M059J (cell line): Measurements from ENCODE around the gene AMIGO2. TPM values are rescaled to one million over a fixed set of nuclear protein-coding genes. Genes with fewer than 3 reads are reported as not detected.
"Not testable (repeated sequence)": the region's sequence is repeated elsewhere in the genome, so short reads cannot be mapped to it uniquely, and the experiment has no call there.

Experiments
- DNase-seq: peaks from one replicate; pipeline ENCODE4 v3.0.0-alpha.2; 2012; ENCODE audit warnings: low read depth
- total RNA-seq: library from RNA; depleted of rRNA; stranded (reverse); fragments of >200 nt; shearing (Covaris generic); gene quantifications from 2 replicates; pipeline ENCODE4 v1.2.3, GENCODE V29; 2014

AMIGO2 gene
- total RNA-seq, 1 experiment from 2014 or later: 37.5 TPM

DNA sequence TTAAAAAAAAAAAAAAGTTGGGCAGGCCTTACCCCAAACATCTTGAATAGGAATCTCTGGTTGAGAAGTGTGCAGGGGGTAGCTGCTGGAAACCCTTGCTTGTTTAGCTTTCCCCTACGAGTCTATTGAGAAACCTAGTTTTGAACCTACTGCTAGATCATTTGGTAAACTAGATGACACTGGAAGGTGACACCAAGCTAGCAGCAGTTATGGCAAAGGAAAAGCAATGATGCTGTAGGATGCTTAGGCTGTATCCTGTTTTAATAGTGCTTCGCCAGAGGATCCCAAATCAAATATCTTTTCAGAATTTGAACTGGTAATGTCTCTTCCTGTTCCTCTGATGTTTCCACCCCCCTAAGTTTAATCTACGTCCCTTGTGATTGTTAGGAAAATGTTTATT lies 5.8 kb downstream of the AMIGO2 start:
- DNase-seq: no peak

GRCh38 chr12:47071241-47071852 lies 8.4 kb downstream of the AMIGO2 start:
- peak; percentile 45 for DNase-seq

DNA sequence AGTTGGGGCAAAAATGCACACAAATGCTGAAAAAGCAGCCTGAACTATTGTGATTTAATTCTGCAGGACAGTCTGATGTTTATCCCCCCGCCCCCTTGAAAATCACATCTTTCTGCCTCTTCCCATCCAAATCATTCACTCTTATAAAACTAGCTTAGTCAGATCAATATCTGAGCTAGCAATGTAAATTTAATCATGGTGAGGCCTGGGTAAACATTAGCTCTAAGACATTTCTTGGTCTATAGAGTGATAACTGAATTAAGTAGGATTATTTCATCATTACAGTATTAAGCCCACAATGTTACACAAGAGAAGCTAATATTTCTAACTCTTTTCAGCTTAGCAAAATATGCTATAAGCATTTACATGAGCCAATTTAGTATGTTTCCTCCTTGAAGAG lies 9.4 kb downstream of the AMIGO2 start:
- no peak for DNase-seq

DNA sequence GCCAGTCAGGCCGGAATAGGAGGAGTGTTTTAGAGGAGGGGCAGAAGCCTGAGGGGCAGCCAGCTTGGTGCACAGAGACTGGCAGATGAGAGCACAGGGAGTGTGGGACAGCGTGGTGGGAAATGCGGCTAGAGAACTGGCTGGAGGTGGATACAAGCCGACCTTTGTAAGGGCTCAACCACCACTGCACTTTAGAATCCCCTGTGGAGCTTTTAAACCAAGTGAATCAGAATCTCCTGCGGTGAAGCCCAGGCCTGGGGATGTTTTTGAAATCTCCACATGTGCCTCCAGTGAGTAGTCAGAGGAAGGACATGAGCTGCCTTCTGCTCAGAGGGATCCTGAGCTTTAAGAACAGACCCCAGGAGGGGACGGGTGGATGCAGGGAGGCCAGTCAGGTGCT lies 11.2 kb downstream of the AMIGO2 start:
- DNase-seq: no peak

- no peak for DNase-seq
Observed at GRCh38 chr12:47067771-47068431, 11.9 kb downstream of the AMIGO2 start.

DNA sequence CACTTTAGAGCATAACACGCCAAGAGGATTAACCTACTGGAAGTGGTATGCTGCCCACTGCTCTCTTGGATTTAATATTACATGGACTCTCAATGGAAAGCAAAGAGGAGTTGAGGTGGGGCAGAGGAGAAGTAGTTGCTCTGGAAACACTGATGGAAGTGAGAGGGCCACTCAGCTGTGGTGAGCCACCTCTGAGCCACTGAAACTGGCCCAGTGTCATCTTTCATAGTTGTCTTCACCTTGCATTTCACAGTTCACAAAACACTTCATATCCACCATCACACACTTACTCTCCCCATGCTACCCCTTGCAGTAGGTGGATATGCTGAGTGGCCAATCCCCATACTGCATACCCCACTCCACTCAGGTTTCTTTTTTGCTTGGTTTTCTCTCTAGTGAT lies 12.6 kb downstream of the AMIGO2 start:
- DNase-seq: no peak

DNA sequence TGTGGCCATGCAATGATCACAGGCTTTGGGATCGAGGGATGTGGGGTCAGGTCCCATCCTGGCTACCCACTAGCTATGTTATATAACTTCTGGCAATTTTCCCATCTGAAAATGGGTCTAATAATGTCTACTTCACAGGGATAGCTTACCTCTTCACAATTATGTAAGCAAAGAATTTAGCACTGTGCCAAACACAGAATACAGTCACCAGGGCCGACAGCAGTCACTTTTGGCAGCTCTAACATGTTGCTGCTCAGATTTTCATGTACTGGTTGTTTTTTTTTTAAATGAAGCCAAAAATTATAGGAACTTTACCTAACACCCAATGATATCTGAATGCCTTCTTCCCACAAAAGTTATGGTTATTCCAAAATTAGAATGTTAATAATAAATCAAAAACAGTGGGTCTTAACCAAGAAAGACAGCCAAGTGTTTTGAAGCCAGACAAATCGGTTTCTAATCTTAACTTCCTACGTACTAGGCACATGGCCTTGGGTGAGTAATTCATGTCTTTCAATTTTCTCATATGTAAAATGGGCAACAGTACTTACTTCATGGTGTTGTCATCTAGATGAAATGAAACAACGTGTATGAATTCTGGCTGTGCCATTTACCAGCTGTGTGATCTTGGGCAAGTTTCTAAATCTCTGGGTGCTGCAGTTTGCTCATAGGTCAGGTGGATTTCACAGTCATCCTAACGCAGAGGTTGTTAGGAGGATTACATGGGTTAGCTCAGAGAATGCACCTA lies 13.3 kb downstream of the AMIGO2 start:
- DNase-seq: no peak

DNA sequence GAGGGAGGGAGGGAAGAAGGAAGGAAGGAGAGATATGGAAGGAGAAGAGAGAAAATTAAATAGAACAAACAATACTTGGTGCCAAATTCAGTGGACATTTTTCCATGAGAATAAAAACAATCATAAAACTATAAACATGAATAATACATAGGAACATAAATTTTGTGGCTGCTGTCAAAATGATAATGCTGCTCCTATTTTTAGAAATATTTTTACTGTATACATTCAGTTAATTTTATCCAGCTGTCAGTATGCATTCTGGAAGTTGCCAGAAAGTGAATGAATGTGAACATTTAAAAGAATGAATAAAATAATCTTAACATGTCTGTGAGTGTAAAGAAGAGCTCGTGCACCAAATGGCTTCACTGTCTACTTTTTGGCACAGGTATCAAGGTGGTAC lies 14.2 kb downstream of the AMIGO2 start:
- DNase-seq: no peak

DNA sequence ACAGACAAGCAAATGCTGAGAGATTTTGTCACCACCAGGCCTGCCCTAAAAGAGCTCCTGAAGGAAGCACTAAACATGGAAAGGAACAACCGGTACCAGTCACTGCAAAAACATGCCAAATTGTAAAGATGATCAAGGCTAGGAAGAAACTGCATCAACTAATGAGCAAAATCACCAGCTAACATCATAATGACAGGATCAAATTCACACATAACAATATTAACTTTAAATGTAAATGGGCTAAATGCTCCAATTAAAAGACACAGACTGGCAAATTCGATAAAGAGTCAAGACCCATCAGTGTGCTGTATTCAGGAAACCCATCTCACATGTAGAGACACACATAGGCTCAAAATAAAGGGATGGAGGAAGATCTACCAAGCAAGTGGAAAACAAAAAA lies 21.1 kb downstream of the AMIGO2 start:
- not testable (repeated sequence) for DNase-seq

DNA sequence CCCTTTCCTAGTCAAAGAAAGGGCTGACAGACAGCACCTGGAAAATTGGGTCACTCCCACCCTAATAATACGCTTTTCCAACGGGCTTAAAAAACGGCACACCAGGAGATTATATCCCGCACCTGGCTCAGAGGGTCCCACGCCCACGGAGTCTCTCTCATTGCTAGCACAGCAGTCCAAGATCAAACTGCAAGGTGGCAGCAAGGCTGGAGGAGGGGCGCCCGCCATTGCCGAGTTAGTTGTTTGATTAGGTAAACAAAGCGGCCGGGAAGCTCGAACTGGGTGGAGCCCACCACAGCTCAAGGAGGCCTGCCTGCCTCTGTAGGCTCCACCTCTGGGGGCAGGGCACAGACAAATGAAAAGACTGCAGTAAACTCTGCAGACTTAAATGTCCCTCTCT lies 22.8 kb downstream of the AMIGO2 start:
- not testable (repeated sequence) for DNase-seq

GRCh38 chr12:47055856-47056255 lies 23.9 kb downstream of the AMIGO2 start:
- not testable (repeated sequence) for DNase-seq

GRCh38 chr12:47054659-47055058 lies 25.1 kb downstream of the AMIGO2 start:
- no peak for DNase-seq

DNA sequence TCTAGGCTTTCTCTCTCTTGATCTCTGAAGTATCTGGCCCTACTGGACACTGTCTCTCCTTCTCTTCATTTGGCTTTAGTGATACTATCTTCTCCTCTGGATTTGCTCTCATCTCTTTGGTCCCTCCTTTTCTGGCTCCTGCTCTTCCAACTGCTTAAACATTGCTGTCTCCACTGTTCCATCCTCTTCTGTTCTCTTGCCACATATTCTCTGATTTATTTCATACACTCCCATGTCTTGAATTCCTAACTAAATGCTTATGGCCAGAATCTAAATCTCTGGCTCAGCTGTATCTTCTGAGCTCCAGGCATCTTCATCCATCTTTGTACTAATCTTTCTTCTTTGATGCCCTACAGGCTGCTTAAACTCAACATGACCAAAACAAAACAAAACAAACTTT lies 25.8 kb downstream of the AMIGO2 start:
- no peak for DNase-seq

DNA sequence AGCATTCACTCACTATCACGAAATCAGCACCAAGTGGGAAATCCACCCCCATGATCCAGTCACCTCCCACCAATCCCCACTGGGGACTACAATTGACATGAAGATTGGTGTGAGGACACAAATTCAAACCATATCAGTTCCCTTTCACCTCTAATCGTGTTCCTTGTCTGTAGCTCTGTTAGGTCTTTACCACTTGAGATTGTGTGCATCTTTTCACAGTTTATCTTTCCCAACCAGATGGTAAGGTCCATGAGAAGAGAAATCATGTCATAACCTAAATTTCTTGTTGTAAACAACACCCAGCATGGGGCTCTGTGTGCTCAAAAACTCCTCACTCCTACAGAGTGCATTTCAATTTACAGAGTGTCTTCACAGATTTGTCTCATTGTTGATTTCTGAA lies 27.5 kb downstream of the AMIGO2 start:
- no peak for DNase-seq

- not testable (repeated sequence) for DNase-seq
Observed at GRCh38 chr12:47051291-47051690, 28.5 kb downstream of the AMIGO2 start.

GRCh38 chr12:47048541-47048940 lies 31.2 kb downstream of the AMIGO2 start:
- no peak for DNase-seq

- no peak for DNase-seq
Observed at GRCh38 chr12:47041327-47041726, 38.4 kb downstream of the AMIGO2 start.

- no peak for DNase-seq
Observed at GRCh38 chr12:47039756-47040155, 40.0 kb downstream of the AMIGO2 start.

DNA sequence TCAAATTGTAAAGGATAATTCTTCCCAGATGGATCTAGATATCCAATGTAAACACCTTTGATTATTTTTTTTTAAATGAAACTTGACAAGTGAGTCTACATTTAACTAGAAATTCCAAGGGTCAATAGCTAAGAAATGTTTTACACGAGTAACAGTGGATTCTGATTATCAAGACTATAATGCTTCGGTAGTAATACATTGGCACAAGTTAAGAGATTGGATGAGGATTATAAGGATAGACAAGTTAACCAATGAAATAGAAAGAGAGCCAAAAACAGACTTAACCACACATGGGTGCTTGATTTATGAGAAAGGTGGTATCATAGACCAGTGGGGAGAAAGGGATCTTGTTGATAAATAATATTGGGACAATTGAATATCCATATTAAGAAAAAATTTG lies 40.7 kb downstream of the AMIGO2 start:
- no peak for DNase-seq

DNA sequence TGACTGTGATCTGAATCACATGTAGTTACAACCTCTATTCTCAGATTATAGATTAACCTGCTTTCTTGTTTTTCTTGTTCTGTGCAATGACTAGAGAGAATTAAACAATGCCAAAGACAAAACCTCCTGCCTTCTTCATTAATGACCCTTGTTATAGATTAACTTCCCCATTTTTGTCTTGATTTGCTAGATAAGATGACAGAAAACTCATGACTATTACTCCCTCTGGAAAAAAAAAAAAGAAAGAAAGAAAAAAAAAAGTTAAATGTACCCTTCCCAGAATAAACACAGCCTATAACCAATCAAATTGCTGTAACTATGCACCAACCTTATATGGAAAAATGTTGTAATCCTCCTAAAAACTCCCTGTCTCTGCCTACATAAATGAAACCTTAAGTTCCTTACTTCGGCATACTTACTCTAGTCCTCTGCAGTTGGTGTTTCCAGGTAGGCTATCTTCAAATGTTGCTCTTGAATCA lies 41.5 kb downstream of the AMIGO2 start:
- DNase-seq: no peak

DNA sequence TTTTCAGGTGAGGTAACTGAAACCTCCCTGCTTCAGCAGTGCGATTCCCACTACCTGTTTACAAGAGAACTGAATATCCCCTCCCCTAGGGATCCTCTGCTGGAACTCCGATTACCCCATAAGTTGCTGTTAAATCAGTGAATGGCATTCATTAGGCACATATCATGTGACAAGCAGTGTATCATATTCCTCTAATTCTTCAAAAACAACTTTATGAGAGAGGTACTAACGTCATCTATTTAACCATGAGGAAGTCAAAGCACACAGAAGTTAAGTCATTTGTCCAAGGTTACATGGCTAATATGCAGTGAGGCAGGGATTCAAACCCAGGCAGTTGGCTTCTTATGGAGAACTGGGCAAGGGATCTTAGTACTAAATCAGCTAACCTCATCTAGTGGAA lies 44.3 kb downstream of the AMIGO2 start:
- no peak for DNase-seq

DNA sequence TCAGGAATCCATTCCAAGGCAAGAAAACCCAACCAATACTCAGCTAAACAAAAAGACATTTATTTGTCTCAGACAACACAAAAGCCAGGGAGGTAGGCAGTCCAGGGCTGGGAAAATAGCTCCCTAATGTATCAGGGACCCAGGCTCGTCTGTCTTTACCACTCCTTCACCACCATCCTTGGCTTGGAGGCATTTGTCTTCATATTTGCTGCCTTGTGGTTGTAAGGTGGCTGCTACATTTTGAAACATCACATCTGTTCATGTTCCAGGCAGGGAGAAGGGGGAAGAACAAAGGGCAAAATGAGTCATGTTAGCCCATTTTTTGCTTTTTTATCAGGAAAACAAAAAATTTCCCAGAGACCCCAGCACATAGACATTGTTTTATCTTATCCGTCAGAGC lies 45.1 kb downstream of the AMIGO2 start:
- DNase-seq: peak; percentile 59
